WTC11 (cell line): ENCODE measurements around the gene GABPB1.

Experiments used
- CBFB ChIP-seq: sonication (generic); formaldehyde crosslinking; IDR thresholded peaks from 2 replicates; pipeline ENCODE4 v1.8.1; 2022; ENCODE audit warnings: mild to moderate bottlenecking, low read depth, missing genetic modification reagents
- CREB1 ChIP-seq: sonication (generic); formaldehyde crosslinking; IDR thresholded peaks from 2 replicates; pipeline ENCODE4 v1.8.0; 2023; ENCODE audit warnings: mild to moderate bottlenecking, missing genetic modification reagents
- CREM ChIP-seq: sonication (generic); formaldehyde crosslinking; IDR thresholded peaks from 2 replicates; pipeline ENCODE4 v1.8.1; 2022; ENCODE audit warnings: mild to moderate bottlenecking, missing genetic modification reagents, moderate library complexity
- ETV6 ChIP-seq: sonication (generic); formaldehyde crosslinking; IDR thresholded peaks from 2 replicates; pipeline ENCODE4 v1.8.1; 2022; ENCODE audit warnings: mild to moderate bottlenecking, missing genetic modification reagents
- SMAD3 ChIP-seq: sonication (generic); formaldehyde crosslinking; IDR thresholded peaks from 2 replicates; pipeline ENCODE4 v1.8.0; 2022; ENCODE audit warnings: missing genetic modification reagents, mild to moderate bottlenecking, borderline replicate concordance
- SOX15 ChIP-seq: fragments of 250-450 bp; sonication (Bioruptor Pico); IDR thresholded peaks from 2 replicates; pipeline ENCODE4 v1.9.0; 2021; ENCODE audit warnings: mild to moderate bottlenecking
- TEAD1 ChIP-seq: sonication (generic); formaldehyde crosslinking; IDR thresholded peaks from 2 replicates; pipeline ENCODE4 v1.8.0; 2022; ENCODE audit warnings: mild to moderate bottlenecking, missing genetic modification reagents
- TEAD4 ChIP-seq: sonication (generic); formaldehyde crosslinking; IDR thresholded peaks from 2 replicates; pipeline ENCODE4 v1.8.0; 2022; ENCODE audit warnings: mild to moderate bottlenecking, missing genetic modification reagents
- ZNF317 ChIP-seq: sonication (generic); formaldehyde crosslinking; IDR thresholded peaks from 2 replicates; pipeline ENCODE4 v1.8.1; 2023; ENCODE audit warnings: low read depth, mild to moderate bottlenecking, moderate library complexity, missing genetic modification reagents, borderline replicate concordance
- TF ChIP-seq, protein P1 (sequence below): fragments of 200-600 bp; IDR thresholded peaks from 2 replicates; pipeline ENCODE4 v1.8.0; 2022; ENCODE audit warnings: antibody characterized with exemption
- TF ChIP-seq, protein P2 (sequence below): sonication (generic); formaldehyde crosslinking; IDR thresholded peaks from 2 replicates; pipeline ENCODE4 v1.8.0; 2022; ENCODE audit warnings: mild to moderate bottlenecking, missing genetic modification reagents
- TF ChIP-seq, protein P3 (sequence below): sonication (generic); formaldehyde crosslinking; IDR thresholded peaks from 2 replicates; pipeline ENCODE4 v1.8.1; 2022; ENCODE audit warnings: low read depth, missing genetic modification reagents, borderline replicate concordance

GRCh38 chr15:50350621-50351020 is 4.4 kb downstream of the GABPB1 start:
- TF ChIP-seq, protein P1, sequence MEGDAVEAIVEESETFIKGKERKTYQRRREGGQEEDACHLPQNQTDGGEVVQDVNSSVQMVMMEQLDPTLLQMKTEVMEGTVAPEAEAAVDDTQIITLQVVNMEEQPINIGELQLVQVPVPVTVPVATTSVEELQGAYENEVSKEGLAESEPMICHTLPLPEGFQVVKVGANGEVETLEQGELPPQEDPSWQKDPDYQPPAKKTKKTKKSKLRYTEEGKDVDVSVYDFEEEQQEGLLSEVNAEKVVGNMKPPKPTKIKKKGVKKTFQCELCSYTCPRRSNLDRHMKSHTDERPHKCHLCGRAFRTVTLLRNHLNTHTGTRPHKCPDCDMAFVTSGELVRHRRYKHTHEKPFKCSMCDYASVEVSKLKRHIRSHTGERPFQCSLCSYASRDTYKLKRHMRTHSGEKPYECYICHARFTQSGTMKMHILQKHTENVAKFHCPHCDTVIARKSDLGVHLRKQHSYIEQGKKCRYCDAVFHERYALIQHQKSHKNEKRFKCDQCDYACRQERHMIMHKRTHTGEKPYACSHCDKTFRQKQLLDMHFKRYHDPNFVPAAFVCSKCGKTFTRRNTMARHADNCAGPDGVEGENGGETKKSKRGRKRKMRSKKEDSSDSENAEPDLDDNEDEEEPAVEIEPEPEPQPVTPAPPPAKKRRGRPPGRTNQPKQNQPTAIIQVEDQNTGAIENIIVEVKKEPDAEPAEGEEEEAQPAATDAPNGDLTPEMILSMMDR = no peak
- TF ChIP-seq SMAD3 (CRISPR knock-in tag) (no peak), CBFB (no peak), SOX15 (CRISPR knock-in tag) (no peak), TEAD1 (CRISPR knock-in tag) (no peak), ETV6 (CRISPR knock-in tag) (no peak), TEAD4 (CRISPR knock-in tag) (no peak), ZNF317 (no peak), CREB1 (CRISPR knock-in tag) (no peak), CREM (no peak)
- TF ChIP-seq, protein P2, sequence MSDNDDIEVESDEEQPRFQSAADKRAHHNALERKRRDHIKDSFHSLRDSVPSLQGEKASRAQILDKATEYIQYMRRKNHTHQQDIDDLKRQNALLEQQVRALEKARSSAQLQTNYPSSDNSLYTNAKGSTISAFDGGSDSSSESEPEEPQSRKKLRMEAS (CRISPR knock-in tag) = no peak
- TF ChIP-seq, protein P3, sequence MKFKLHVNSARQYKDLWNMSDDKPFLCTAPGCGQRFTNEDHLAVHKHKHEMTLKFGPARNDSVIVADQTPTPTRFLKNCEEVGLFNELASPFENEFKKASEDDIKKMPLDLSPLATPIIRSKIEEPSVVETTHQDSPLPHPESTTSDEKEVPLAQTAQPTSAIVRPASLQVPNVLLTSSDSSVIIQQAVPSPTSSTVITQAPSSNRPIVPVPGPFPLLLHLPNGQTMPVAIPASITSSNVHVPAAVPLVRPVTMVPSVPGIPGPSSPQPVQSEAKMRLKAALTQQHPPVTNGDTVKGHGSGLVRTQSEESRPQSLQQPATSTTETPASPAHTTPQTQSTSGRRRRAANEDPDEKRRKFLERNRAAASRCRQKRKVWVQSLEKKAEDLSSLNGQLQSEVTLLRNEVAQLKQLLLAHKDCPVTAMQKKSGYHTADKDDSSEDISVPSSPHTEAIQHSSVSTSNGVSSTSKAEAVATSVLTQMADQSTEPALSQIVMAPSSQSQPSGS (CRISPR knock-in tag) = no peak
